ENCODE data around the gene SCT.

SCT gene

GRCh38 chr11:592918-593317, 34.1 kb downstream of the SCT start:
- H3K27ac ChIP-seq (ENCODE audit: poor library complexity, severe bottlenecking): no peak overlapping the region
- H3K4me1 ChIP-seq (ENCODE audit: insufficient read depth, poor library complexity, severe bottlenecking): no peaks in the 10 kb centered on the region
- TF ChIP-seq CTCF (IDR thresholded peaks at IDR 0.05; ENCODE audit: poor library complexity, severe bottlenecking): no peak
- no peaks in the 10 kb centered on the region for H3K9me3 ChIP-seq (ENCODE audit: severe bottlenecking)
- H3K4me3 ChIP-seq (ENCODE audit: severe bottlenecking): no peak overlapping the region
- no peak for DNase-seq (ENCODE audit: low spot score)
- ATAC-seq (ENCODE audit: low read depth): no peak
- peaks cover 83% of the 10 kb centered on the region for H3K36me3 ChIP-seq (ENCODE audit: low read depth)
- H3K27me3 ChIP-seq (ENCODE audit: insufficient read depth, poor library complexity, severe bottlenecking): no peaks in the 10 kb centered on the region

DNA sequence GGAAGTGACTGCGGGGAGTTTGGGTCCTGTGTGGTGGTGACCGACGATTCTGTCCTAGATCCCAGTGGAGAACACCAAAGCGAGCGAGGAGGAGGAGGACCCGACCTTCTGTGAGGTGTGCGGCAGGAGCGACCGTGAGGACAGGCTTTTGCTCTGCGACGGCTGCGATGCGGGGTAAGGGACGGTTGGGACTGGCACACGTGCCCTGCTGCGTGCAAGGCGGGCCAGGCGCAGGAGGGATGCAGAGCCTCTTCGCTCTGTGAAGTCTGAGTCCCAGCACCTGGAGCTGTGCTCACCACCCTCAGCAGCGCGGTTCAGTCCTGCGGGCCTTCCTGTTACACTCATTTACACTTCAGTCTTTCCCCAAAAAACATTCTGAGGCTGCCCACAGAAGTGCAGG, 34.5 kb downstream of the SCT start:
- Histone ChIP-seq H3K4me3 (ENCODE audit: severe bottlenecking) (no peak overlapping the region), H3K27me3 (ENCODE audit: insufficient read depth, poor library complexity, severe bottlenecking) (no peaks in the 10 kb centered on the region), H3K36me3 (ENCODE audit: low read depth) (peaks cover 85% of the 10 kb centered on the region), H3K27ac (ENCODE audit: poor library complexity, severe bottlenecking) (no peak overlapping the region), H3K9me3 (ENCODE audit: severe bottlenecking) (no peaks in the 10 kb centered on the region), H3K4me1 (ENCODE audit: insufficient read depth, poor library complexity, severe bottlenecking) (no peaks in the 10 kb centered on the region)
- ATAC-seq (ENCODE audit: low read depth) (no peak), DNase-seq (ENCODE audit: low spot score) (no peak)
- no peak for TF ChIP-seq CTCF (IDR thresholded peaks at IDR 0.05; ENCODE audit: poor library complexity, severe bottlenecking)

GRCh38 chr11:590997-591396, 36.0 kb downstream of the SCT start:
- H3K9me3 ChIP-seq (ENCODE audit: severe bottlenecking): no peaks in the 10 kb centered on the region
- no peak overlapping the region for H3K4me3 ChIP-seq (ENCODE audit: severe bottlenecking)
- H3K4me1 ChIP-seq (ENCODE audit: insufficient read depth, poor library complexity, severe bottlenecking): no peaks in the 10 kb centered on the region
- no peaks in the 10 kb centered on the region for H3K27me3 ChIP-seq (ENCODE audit: insufficient read depth, poor library complexity, severe bottlenecking)
- no peak for ATAC-seq (ENCODE audit: low read depth)
- TF ChIP-seq CTCF (IDR thresholded peaks at IDR 0.05; ENCODE audit: poor library complexity, severe bottlenecking): no peak
- H3K36me3 ChIP-seq (ENCODE audit: low read depth): peaks cover 85% of the 10 kb centered on the region
- no peak for DNase-seq (ENCODE audit: low spot score)
- no peak overlapping the region for H3K27ac ChIP-seq (ENCODE audit: poor library complexity, severe bottlenecking)

DNA sequence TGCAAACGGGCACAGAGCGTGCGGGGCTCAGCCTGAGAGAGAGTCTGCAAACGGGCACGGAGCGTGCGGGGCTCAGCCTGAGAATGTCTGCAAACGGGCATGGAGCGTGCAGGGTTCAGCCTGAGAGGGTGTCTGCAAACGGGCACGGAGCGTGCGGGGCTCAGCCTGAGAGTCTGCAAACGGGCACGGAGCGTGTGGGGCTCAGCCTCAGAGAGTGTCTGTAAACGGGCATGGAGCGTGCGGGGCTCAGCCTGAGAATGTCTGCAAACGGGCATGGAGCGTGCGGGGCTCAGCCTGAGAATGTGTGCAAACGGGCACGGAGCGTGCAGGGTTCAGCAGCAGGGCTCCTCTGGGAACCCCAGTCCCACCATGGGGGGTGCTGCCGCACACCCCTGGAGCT, 37.2 kb downstream of the SCT start:
- H3K4me1 ChIP-seq (ENCODE audit: insufficient read depth, poor library complexity, severe bottlenecking): no peaks in the 10 kb centered on the region
- DNase-seq (ENCODE audit: low spot score): no peak
- H3K36me3 ChIP-seq (ENCODE audit: low read depth): peaks cover 75% of the 10 kb centered on the region
- no peak for ATAC-seq (ENCODE audit: low read depth)
- H3K9me3 ChIP-seq (ENCODE audit: severe bottlenecking): no peaks in the 10 kb centered on the region
- no peak overlapping the region for H3K4me3 ChIP-seq (ENCODE audit: severe bottlenecking)
- no peak for TF ChIP-seq CTCF (IDR thresholded peaks at IDR 0.05; ENCODE audit: poor library complexity, severe bottlenecking)
- no peaks in the 10 kb centered on the region for H3K27me3 ChIP-seq (ENCODE audit: insufficient read depth, poor library complexity, severe bottlenecking)
- no peak overlapping the region for H3K27ac ChIP-seq (ENCODE audit: poor library complexity, severe bottlenecking)

- H3K27ac ChIP-seq (ENCODE audit: poor library complexity, severe bottlenecking): peak overlapping the region; percentile 15
- TF ChIP-seq CTCF (IDR thresholded peaks at IDR 0.05; ENCODE audit: poor library complexity, severe bottlenecking): no peak
- ATAC-seq (ENCODE audit: low read depth) (0 out of 3 replicates have a peak, but pooled peaks have one; percentile 48), DNase-seq (ENCODE audit: low spot score) (no peak)
- no peaks in the 10 kb centered on the region for H3K4me1 ChIP-seq (ENCODE audit: insufficient read depth, poor library complexity, severe bottlenecking)
- H3K9me3 ChIP-seq (ENCODE audit: severe bottlenecking): no peaks in the 10 kb centered on the region
- no peak overlapping the region for H3K4me3 ChIP-seq (ENCODE audit: severe bottlenecking)
- H3K36me3 ChIP-seq (ENCODE audit: low read depth): peaks cover 69% of the 10 kb centered on the region
- no peaks in the 10 kb centered on the region for H3K27me3 ChIP-seq (ENCODE audit: insufficient read depth, poor library complexity, severe bottlenecking)
These were observed 39.0 kb downstream of the SCT start for GRCh38 chr11:587978-588380.

All from RWPE2 (cell line).